CD4-positive, alpha-beta T cell treated with Interferon gamma for 1 hour (primary cell): ENCODE measurements around the gene FLT3LG.

Experiments used
- DNase-seq: peaks from one replicate; pipeline ENCODE4 v3.0.0-alpha.2; 2020

Gene FLT3LG

DNA sequence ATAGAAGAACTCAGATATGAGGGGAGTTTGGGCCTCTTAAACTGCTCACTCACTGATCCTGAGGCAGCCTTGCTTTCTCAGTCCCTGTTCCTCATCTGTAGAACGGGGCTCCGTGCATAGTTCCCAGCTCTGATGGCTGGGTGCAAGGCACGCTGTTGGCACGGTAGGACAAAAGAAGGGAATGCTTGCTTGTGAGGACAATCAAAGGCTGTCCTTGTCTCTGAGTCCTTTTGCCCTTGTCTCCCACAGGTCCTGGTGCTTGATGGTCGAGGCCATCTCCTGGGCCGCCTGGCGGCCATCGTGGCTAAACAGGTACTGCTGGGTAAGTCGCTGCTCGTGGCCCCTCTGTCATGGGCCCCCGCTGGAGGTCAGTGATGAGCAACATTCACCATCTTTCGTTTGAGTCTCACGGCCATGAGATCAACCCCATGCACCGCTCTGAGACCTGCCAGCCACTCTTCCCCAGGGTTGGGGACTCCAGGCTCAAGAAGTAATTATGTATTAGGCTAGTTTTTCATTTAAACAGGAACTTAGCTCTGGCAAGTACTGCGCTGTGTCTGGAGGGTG is 15.7 kb downstream of the FLT3LG start:
- DNase-seq = no peak

DNA sequence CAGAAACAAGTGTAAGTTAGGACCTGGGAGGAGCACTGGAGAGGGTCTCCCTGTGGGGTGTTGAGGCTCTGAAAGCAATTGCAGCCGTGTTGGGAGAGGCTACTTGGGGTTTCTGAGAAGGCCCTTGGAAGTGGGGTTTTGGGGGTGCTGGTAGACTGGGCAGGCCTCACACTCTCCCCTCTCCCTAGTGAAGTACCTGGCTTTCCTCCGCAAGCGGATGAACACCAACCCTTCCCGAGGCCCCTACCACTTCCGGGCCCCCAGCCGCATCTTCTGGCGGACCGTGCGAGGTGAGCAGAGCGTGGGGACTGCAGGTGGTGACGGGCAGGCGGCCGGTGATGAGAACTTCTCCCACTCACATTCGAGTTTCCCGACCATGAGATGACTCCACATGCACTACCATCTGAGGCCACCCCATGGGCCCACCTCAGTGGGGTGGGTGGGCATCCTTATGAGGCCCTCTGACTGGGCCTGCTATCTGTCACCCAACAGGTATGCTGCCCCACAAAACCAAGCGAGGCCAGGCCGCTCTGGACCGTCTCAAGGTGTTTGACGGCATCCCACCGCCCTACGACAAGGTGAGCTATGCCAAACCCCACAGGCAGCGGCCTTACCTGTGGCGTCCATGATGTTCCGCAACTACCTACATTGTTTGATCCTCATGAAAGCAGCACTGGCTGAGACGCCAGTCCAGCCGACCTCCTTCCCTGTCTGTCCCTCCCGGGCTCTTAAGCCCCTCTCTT is 16.4 kb downstream of the FLT3LG start:
- DNase-seq = no peak

DNA sequence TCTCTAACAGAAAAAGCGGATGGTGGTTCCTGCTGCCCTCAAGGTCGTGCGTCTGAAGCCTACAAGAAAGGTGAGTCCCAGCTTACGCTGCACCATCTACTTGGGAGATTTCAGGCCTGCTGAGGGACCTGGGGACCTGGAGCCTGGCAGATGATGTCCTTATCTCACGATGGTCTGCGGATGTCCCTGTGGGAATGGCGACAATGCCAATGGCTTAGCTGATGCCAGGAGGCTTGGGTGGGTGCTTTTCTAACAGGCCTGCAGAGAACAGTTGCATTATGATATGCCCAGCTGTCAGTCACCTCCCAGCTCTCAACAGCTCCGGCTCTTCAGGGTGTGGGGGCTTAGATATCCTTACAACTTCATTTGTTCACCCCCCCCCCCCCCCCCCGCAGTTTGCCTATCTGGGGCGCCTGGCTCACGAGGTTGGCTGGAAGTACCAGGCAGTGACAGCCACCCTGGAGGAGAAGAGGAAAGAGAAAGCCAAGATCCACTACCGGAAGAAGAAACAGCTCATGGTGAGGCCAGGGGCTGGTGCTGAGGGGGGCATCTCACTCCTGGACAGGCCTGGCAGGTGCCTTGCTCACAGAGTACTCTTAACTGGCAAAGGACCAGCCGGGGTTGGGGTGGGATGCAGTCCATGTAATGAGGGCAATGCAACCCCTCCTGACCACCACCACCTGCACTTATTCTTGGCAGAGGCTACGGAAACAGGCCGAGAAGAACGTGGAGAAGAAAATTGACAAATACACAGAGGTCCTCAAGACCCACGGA is 17.2 kb downstream of the FLT3LG start:
- DNase-seq = no peak

DNA sequence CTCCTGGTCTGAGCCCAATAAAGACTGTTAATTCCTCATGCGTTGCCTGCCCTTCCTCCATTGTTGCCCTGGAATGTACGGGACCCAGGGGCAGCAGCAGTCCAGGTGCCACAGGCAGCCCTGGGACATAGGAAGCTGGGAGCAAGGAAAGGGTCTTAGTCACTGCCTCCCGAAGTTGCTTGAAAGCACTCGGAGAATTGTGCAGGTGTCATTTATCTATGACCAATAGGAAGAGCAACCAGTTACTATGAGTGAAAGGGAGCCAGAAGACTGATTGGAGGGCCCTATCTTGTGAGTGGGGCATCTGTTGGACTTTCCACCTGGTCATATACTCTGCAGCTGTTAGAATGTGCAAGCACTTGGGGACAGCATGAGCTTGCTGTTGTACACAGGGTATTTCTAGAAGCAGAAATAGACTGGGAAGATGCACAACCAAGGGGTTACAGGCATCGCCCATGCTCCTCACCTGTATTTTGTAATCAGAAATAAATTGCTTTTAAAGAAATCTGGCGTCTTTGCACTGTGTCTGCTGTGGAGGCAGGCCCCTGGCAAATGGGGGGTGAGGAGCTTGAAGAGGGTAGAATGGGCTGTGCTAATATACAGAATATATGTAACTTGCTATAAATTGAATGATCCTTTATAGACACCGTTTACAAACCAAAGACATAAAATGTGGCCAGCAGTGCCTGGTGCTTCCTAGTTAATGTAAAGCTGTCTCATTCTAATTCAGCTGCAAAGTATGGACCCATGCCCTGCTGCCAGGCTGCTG is 18.0 kb downstream of the FLT3LG start:
- DNase-seq = no peak

DNA sequence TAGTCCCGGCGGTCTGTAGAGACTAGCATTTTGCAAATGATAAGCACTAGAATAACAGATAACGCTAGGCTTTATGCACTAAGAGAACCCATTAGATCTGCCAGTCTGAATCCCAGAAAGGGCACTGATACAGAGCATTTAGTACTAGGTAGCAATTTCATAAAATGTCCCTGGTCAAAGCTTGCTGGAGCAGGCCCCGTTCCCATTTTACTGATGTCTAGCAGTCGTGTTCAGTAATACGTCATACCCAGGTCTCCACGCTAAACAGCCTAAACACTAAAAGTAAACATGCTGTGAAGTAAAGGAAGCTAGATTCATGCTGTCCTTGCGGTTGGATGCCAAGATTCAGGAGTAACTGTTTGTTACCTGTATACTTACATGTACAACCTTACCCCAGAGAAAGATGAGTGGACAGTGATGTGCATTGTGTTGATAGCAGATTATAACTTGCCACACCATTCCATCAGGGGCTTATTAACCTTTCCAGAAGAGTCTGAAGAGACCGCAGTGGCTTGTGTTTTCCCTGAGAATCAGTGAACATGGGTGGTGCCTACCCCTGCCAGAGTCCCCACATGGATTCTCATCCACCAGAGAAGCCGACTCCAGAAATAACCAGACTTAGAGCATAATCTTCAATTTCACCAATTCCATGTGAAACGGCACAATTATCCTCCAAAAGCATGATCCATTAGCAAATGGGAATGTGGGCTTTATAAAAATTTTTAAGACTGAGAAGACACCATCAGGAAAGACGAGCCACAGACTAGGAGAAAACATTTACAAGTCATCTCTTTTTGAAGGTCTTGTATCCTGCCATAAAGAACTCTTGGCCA is 18.8 kb downstream of the FLT3LG start:
- DNase-seq = no peak

DNA sequence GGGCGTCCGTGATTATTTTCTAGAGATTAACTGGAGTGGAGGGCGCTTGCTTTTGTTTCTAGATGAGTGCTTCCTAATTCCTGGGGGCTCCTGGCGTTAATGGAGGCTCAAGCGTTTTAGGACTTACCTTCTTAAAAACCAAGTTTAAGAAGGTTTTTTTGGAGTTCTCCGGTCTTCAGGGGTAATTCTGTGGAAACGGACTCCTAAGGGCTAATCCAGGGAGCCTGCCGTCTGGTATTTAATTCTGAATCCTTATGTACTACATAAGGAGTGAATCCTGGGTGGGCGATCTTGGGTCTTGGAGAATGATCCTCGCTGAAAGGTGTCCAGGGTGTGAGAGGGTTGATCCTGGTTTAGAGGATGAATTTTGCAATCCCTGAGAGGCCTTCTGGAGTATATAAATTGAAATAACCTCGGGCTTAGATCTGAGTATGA is 22.6 kb downstream of the FLT3LG start:
- no peak for DNase-seq

DNA sequence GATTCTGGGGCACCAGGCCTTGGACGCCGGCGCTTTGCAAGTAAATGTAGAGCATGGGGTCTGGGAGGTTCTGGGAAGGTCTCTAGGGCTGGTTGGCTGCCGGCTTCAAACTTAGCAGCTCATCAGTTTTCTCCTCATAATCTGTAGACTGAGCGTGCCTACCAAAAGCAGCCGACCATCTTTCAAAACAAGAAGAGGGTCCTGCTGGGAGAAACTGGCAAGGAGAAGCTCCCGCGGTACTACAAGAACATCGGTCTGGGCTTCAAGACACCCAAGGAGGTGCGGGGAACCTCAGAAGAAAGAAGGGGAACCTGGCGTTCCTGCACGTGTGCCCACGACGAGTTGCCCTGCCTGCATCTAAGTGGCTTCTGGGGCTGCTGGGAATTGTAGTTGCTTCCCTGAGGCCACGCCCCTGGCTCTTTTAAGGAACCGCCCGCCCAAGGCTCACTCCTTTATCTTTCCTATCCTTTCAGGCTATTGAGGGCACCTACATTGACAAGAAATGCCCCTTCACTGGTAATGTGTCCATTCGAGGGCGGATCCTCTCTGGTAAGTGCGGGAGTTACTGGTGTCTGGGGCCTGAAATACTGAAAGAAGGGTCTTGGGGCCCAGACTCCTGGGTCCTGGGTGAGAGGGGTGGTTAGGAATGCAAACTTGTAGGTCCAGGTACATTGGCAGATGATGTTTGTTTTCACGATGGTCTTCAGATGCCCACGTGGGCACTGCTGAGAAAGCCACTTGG is 23.2 kb downstream of the FLT3LG start:
- DNase-seq = peak; percentile 87

DNA sequence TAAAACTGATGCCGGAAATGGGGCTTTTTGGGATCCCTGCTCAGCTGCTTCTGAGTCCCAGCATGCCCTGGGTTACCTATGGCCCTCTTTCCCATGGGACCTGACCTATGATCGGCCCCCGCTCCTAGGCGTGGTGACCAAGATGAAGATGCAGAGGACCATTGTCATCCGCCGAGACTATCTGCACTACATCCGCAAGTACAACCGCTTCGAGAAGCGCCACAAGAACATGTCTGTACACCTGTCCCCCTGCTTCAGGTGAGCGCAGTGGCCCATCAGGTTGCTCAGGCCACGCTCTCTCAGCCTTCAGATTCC is 23.7 kb downstream of the FLT3LG start:
- peak; percentile 17 for DNase-seq

DNA sequence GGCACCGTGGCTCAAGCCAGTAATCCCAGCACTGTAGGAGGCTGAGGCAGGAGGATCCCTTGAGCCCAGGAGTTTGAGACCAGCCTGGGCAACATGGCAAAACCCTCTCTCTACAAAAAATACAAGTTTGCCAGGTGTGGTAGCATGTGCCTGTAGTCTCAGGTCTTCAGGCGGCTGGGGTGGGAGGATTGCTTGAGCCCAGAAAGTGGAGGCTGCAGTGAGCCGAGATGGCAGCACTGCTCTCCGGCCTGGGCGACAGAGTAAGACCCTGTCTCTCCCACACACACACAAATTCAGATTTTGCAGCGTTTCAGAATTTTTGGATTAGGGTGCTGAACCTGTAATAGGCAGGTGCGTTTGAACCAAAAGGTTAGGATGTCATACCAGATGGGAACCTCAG is 24.5 kb downstream of the FLT3LG start:
- DNase-seq = peak; percentile 14

DNA sequence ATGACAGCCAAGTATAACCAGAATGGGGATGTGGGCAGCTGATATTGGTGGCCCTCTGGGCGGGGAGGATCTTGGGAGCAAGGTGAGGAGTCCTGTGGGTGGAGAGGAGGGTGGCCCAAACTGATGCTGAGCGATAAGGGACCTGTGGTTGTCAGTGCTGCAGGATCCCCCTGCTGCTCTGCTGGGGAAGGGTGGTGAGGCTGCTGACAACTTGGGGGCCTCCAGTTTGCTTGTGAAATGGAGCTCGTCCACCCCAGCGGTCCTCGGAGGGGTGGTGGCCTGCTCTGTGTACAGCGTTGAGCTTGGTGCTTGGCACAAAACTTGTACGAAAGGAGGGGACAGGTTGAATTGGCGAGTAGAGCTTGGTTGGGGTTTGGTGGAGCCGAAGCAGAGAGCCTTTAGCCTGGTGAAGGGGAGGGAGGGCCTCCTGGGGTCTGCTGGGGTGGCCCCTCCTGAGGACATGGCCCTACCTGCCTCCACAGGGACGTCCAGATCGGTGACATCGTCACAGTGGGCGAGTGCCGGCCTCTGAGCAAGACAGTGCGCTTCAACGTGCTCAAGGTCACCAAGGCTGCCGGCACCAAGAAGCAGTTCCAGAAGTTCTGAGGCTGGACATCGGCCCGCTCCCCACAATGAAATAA is 25.1 kb downstream of the FLT3LG start:
- peak; percentile 51 for DNase-seq

DNA sequence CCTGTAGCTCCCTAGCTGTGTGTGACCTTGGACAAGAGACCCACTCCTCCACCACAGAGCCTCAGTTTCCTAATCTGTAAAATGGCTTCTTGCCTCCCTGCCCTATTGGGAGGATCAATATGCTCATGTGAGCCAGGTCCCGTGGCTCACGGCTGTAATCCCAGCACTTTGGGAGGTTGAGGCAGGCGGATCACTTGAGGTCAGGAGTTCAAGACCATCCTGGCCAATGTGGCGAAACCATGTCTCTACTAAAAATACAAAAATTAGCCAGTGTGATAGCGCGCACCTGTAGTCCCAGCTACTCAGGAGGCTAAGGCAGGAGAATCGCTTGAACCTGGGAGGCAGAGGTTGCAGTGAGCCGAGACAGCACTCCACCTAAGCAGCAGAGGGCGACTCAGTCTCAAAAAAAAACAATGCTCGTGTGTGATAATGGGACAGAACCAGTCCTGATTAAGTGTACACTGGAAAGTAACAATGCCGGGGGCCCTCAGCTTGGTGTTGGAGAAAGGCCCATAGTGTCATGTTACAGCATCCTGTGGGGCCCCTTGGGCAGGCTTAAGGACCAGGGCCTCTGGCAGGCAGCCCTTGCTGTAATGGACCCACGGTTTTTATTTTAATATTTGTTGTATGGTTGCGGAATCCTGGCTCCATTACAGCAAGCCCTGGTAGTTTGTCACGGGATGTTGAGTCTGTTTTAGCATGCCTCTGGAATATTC is 29.0 kb downstream of the FLT3LG start:
- peak; percentile 65 for DNase-seq

DNA sequence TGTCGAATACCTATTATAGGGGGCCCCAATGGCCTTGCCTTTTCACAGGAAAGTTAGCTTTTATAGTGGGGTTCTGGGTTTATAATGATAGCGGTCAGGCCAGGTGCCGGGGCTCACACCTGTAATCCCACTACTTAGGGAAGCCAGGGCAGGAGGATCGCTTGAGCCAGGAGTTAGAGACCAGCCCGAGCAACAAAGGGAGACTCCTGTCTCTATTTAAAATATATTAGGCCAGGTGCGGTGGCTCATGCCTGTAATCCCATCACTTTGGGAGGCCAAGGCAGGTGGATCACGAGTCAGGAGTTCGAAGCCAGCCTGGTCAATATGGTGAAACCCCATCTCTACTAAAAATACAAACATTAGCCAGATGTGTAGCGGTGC is 29.6 kb downstream of the FLT3LG start:
- DNase-seq = no peak

DNA sequence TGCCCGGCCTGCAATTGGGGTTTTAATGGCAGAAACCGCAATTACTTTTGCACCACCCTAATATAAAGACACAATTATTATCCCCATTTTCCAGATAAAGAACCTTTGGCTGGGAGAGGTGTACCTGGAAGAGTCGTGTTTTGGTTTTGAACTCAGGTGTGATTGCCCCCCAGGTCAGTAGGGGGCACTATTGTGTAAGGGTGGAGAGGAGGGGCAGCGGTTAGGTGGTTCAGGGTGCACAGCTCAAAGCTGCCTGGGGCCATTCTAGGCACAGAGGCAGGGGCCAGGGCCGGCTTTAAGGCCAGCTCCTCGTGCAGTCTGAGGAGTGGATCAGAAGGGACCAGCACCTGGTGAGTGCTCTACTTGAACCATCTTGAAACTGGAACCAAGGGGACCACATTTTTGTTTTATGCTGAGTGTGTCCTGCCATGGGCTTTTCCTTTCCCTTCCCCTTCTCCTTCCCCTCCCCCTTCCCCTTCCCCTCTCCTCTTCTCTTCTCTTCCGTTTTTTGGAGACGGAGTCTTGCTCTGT is 32.6 kb downstream of the FLT3LG start:
- DNase-seq = peak; percentile 78

DNA sequence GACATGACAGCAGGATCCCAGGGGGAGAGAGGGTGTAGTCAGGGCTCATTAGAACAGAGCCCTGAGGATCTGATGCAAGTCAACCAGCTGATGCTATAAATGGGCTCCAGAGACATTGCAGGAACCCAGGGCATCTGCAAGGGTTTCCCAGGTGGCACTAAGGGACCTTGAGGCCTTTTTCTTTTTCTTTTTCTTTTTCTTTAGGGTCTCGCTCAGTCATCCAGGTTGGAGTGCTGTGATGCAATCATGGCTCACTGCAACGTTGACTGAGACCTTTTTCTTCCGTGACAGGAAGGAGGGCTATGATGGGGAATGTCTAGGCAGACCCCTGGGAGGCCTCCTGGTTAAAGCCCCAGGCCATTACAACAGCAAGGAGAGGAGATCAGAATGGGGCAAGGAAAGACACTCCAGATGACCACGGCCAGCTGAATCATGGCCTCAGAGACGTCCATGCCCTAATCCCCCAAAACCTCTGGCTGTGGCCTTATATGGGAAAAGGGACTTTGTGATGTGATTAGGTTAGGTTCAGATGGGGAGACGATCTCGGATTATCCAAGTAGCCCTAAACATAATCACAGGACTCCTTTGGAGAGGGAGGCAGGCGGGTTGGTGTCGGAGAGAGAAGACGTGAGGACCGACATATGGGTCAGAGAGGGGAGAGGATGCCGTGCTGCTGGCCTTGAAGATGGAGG is 33.9 kb downstream of the FLT3LG start:
- no peak for DNase-seq

DNA sequence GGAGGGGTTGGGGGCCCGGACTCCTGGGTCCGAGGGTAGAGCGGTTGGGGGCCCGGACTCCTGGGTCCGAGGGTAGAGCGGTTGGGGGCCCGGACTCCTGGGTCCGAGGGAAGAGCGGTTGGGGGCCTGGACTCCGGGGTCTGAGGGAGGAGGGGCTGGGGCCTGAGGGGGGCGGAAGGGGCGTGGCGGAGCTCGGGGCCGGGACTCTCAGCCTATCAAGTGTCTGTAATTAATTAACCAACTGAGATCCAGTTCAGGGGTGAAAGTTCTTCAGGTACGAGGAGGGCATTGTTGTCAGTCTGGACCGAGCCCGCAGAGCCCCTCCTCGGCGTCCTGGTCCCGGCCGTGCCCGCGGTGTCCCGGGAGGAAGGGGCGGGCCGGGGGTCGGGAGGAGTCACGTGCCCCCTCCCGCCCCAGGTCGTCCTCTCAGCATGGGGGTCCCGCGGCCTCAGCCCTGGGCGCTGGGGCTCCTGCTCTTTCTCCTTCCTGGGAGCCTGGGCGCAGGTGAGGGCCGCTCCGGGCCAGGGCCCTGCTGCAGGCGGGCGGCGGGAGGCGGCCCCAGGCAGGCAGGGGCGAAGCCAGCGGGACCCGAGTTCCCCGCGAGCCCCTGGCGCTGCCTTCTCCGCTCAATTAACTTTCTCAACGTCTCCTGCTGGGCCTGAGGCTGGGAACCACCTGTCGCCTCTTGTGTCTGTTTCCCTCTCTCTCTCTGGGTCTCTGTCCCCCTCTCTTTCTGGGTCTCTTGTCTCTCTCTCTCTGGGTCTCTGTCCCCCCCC is 39.1 kb downstream of the FLT3LG start:
- peak; percentile 34 for DNase-seq

DNA sequence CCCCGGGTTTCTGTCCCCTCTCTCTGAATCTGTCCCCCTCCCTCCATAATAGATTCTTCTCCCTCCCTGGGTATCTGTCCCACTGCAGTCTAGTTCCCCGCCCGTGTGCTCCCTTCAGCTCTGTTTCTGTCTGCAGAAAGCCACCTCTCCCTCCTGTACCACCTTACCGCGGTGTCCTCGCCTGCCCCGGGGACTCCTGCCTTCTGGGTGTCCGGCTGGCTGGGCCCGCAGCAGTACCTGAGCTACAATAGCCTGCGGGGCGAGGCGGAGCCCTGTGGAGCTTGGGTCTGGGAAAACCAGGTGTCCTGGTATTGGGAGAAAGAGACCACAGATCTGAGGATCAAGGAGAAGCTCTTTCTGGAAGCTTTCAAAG is 39.7 kb downstream of the FLT3LG start:
- no peak for DNase-seq

DNA sequence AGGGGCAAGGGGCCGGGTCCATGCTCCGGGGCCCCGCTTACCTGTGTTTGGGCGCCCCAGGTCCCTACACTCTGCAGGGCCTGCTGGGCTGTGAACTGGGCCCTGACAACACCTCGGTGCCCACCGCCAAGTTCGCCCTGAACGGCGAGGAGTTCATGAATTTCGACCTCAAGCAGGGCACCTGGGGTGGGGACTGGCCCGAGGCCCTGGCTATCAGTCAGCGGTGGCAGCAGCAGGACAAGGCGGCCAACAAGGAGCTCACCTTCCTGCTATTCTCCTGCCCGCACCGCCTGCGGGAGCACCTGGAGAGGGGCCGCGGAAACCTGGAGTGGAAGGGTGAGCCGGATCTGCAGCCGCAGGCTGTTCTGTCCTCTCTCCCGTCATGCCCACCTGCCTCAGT is 40.1 kb downstream of the FLT3LG start:
- no peak for DNase-seq

DNA sequence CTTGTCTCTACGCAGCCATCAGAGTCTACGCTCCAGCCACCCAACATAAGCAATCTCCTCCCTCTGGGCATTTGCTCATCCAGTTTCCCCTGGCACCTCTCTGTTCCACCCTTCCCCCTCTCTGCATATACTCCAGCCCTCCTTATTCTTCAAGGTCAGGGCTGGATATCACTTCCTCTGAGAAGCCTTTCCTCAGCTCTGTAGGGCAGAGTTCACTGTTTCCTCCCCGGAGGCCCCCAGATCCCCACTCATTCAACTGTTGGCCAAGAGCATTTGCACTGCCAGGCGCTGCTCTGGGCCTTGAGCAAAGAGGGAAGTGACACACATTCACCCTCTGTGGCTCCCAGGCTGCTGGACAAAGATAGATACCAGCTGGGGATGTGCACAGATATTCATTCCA is 41.8 kb downstream of the FLT3LG start:
- peak; percentile 60 for DNase-seq

DNA sequence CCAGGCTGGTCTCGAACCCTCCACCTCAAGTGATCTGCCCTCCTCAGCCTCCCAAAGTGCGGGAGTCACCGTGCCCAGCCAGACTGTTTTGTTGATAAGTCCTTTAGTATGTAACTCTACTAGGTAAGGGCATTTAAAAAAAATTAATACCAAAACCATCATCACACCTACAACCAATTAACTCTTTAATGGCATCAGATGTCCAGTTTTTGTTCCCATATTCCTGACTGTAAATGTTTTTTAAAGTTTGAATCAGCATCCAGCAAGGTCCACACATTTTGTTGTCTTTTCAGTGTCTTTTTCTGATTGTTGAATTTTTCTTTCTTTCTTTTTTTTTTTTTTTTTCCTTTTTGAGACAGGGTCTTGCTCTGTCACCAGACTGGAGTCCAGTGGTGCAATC is 44.0 kb downstream of the FLT3LG start:
- no peak for DNase-seq
